HCT116 (cell line): ENCODE data around the gene ABHD2. TPM values are rescaled to one million over a fixed set of nuclear protein-coding genes. Genes with fewer than 3 reads are reported as not detected.
A peak's percentile ranks its signal among the peaks of the same experiment; 100 is the strongest.

Experiments used
- ATAC-seq: fragments of 200-7000 bp; cut with Tn5 transposase; 2 replicates; pipeline ENCODE4 v1.9.1; 2020; ENCODE audit warnings: mild to moderate bottlenecking, moderate library complexity
- BruUV-seq: library from RNA; stranded (reverse); fragments of 400-500 nt; replicated peaks from 2 replicates; lab custom pipeline; 2021; lab: Mats Ljungman, UMichigan
- CTCF ChIA-PET: fragments of 300-600 bp; sonication (Branson Sonifier 250); formaldehyde crosslinking; loops from one replicate; lab custom pipeline; 2021; ENCODE audit warnings: antibody characterized with exemption; lab: Charles Lee
- POLR2A ChIA-PET: fragments of 300-600, 350-600 bp; sonication (Branson Sonifier 250); formaldehyde crosslinking; loops from one replicate; lab custom pipeline; 2021; ENCODE audit warnings: antibody characterized with exemption; lab: Charles Lee
- RAD21 ChIA-PET, 2 experiments: fragments of 300-600 bp; sonication (Branson Sonifier 250); formaldehyde crosslinking; loops; one replicate each; lab custom pipeline; 2023; ENCODE audit warnings: low total read pairs in 2 of 2; ENCODE audit not compliant: uncharacterized antibody in 2 of 2, unreplicated experiment in 2 of 2, low non-redundant PET in 1 of 2; lab: Charles Lee
- DNase-seq: peaks from one replicate; pipeline ENCODE4 v3.0.0-alpha.2; 2010; ENCODE audit warnings: low read depth, low spot score
- H2AFZ ChIP-seq: fragments of 200-600 bp; shearing (Covaris generic), sonication (generic); 2 replicates; pipeline ENCODE4 v1.6.1; 2017; ENCODE audit warnings: low read depth, mixed run types, mixed read lengths, antibody characterized with exemption, low read length; ENCODE audit not compliant: poor library complexity, severe bottlenecking
- H3K27ac ChIP-seq: 2 replicates; pipeline ENCODE4 v1.5.1; 2012; ENCODE audit warnings: low read depth, low read length
- H3K27me3 ChIP-seq: fragments of 200-600 bp; sonication (generic); 2 replicates; pipeline ENCODE4 v1.6.1; 2016; ENCODE audit warnings: mixed run types, low read length, mixed read lengths; ENCODE audit not compliant: insufficient read depth
- H3K36me3 ChIP-seq, 2 experiments: fragments of 200-500 bp in 1 of 2; fragments of 200-600 bp in 1 of 2; sonication (Bioruptor generic) in 1 of 2; sonication (generic) in 1 of 2; 2 replicates each; pipeline versions ENCODE4 v1.5.1 to v1.6.1; 2014 to 2016; ENCODE audit warnings: low read length in 2 of 2, inconsistent platforms in 1 of 2, mixed read lengths in 1 of 2, mixed run types in 1 of 2; ENCODE audit not compliant: insufficient read depth in 2 of 2, control insufficient read depth in 1 of 2
- H3K4me1 ChIP-seq, 2 experiments: fragments of 200-600 bp in 1 of 2; sonication (generic) in 1 of 2; 2 replicates each; pipeline versions ENCODE4 v1.5.1 to v1.6.1; 2012 to 2017; ENCODE audit warnings: low read length in 2 of 2, inconsistent platforms in 1 of 2, mild to moderate bottlenecking in 1 of 2, mixed read lengths in 1 of 2, mixed run types in 1 of 2, moderate library complexity in 1 of 2; ENCODE audit not compliant: insufficient read depth in 2 of 2, control insufficient read depth in 1 of 2
- H3K4me2 ChIP-seq: fragments of 200-600 bp; sonication (generic); 2 replicates; pipeline ENCODE4 v1.6.1; 2017; ENCODE audit warnings: mixed run types, low read length, mixed read lengths
- H3K4me3 ChIP-seq, 2 experiments: fragments of 200-600 bp in 1 of 2; sonication (generic) in 1 of 2; replicated peaks in 1 of 2; 2 replicates each; pipeline ENCODE4 v1.5.1; 2011 to 2016; ENCODE audit warnings: low read length in 2 of 2, control low read depth in 1 of 2, low read depth in 1 of 2, mild to moderate bottlenecking in 1 of 2, mixed read lengths in 1 of 2, mixed run types in 1 of 2
- H3K79me2 ChIP-seq: fragments of 200-600 bp; sonication (generic); 2 replicates; pipeline ENCODE4 v1.6.1; 2017; ENCODE audit warnings: mild to moderate bottlenecking, mixed run types, low read length, moderate library complexity, mixed read lengths; ENCODE audit not compliant: insufficient read depth
- H3K9ac ChIP-seq: fragments of 200-600 bp; sonication (generic); 2 replicates; pipeline ENCODE4 v1.6.1; 2016; ENCODE audit warnings: low read length, mixed read lengths
- H3K9me2 ChIP-seq: fragments of 200-600 bp; sonication (generic), shearing (Covaris generic); 2 replicates; pipeline ENCODE4 v1.6.1; 2017; ENCODE audit warnings: mixed run types, mild to moderate bottlenecking, moderate library complexity; ENCODE audit not compliant: insufficient read depth
- H3K9me3 ChIP-seq, 2 experiments: fragments of 200-500 bp in 1 of 2; fragments of 200-600 bp in 1 of 2; sonication (Bioruptor generic) in 1 of 2; sonication (generic) in 1 of 2; 2 replicates each; pipeline ENCODE4 v1.6.1; 2014 to 2017; ENCODE audit warnings: low read length in 2 of 2, mixed read lengths in 2 of 2, inconsistent platforms in 1 of 2, low read depth in 1 of 2, mild to moderate bottlenecking in 1 of 2, mixed run types in 1 of 2, moderate library complexity in 1 of 2; ENCODE audit not compliant: control insufficient read depth in 1 of 2, insufficient read depth in 1 of 2
- H4K20me1 ChIP-seq: fragments of 200-600 bp; sonication (generic), shearing (Covaris generic); 2 replicates; pipeline ENCODE4 v1.6.1; 2017; ENCODE audit warnings: mixed run types, mild to moderate bottlenecking, moderate library complexity; ENCODE audit not compliant: insufficient read depth
- CBX3 ChIP-seq: IDR thresholded peaks from 2 replicates; pipeline ENCODE4 v1.6.1; 2012; ENCODE audit warnings: low read depth
- CEBPB ChIP-seq: IDR thresholded peaks from 2 replicates; pipeline ENCODE4 v1.6.1; 2012; ENCODE audit warnings: low read depth
- EGR1 ChIP-seq: IDR thresholded peaks from 2 replicates; pipeline ENCODE4 v1.6.1; 2012; ENCODE audit warnings: low read depth
- ELF1 ChIP-seq: IDR thresholded peaks from 2 replicates; pipeline ENCODE4 v1.6.1; 2012; ENCODE audit warnings: low read depth, borderline replicate concordance
- EZH2 ChIP-seq: fragments of 200-600 bp; sonication (generic); IDR thresholded peaks from 2 replicates; pipeline ENCODE4 v1.6.1; 2017; ENCODE audit warnings: antibody characterized with exemption, mixed run types
- EZH2phosphoT487 ChIP-seq: fragments of 200-600 bp; IDR thresholded peaks from 2 replicates; pipeline ENCODE4 v1.6.1; 2018; ENCODE audit warnings: antibody characterized with exemption, borderline replicate concordance
- FOSL1 ChIP-seq: IDR thresholded peaks from 2 replicates; pipeline ENCODE4 v1.6.1; 2012; ENCODE audit warnings: low read depth
- JUND ChIP-seq: IDR thresholded peaks from 2 replicates; pipeline ENCODE4 v1.6.1; 2012
- POLR2A ChIP-seq: IDR thresholded peaks from 2 replicates; pipeline ENCODE4 v1.7.0; 2011; ENCODE audit warnings: borderline replicate concordance; ENCODE audit not compliant: insufficient read depth, insufficient read length; ENCODE audit errors: extremely low read depth
- POLR2AphosphoS5 ChIP-seq: IDR thresholded peaks from 2 replicates; pipeline ENCODE4 v1.6.1; 2011; ENCODE audit warnings: mild to moderate bottlenecking, low read depth, low read length, moderate library complexity
- RAD21 ChIP-seq: IDR thresholded peaks from 2 replicates; pipeline ENCODE4 v1.6.1; 2012; ENCODE audit warnings: low read depth, mild to moderate bottlenecking
- SIN3A ChIP-seq: IDR thresholded peaks from 2 replicates; pipeline ENCODE4 v1.6.1; 2012; ENCODE audit warnings: low read depth
- SRF ChIP-seq: IDR thresholded peaks from 2 replicates; pipeline ENCODE4 v1.6.1; 2012; ENCODE audit warnings: low read depth
- ZFX ChIP-seq: fragments of 450-650 bp; IDR thresholded peaks from 2 replicates; pipeline ENCODE4 v1.6.1; 2017
- ZNF274 ChIP-seq: fragments of 200-500 bp; sonication (Bioruptor generic); IDR thresholded peaks from 2 replicates; pipeline ENCODE4 v1.6.1; 2014; ENCODE audit warnings: mild to moderate bottlenecking, low read depth, low read length, inconsistent platforms
- intact Hi-C: fragments of 100-400 bp; cut with micrococcal nuclease; formaldehyde crosslinking; loops from 2 replicates; pipeline ENCODE4 v1.10.0; 2022
- total RNA-seq: library from RNA; stranded (reverse); gene quantifications from one replicate; pipeline ENCODE4 v1.2.1, GENCODE V29; 2021; ENCODE audit not compliant: unreplicated experiment
- TF ChIP-seq, protein P1 (sequence below): IDR thresholded peaks from 2 replicates; pipeline ENCODE4 v1.6.1; 2012
- TF ChIP-seq, protein P2 (sequence below): IDR thresholded peaks from 2 replicates; pipeline ENCODE4 v1.6.1; 2012
- TF ChIP-seq, protein P3 (sequence below), 3 experiments: fragments of 200-600 bp in 1 of 3; sonication (generic) in 1 of 3; IDR thresholded peaks in 2 of 3; conservative IDR thresholded peaks in 1 of 3; 2 replicates each; pipeline ENCODE4 v1.5.1; 2012 to 2017; ENCODE audit warnings: low read depth in 2 of 3, low read length in 2 of 3, antibody characterized with exemption in 1 of 3, borderline replicate concordance in 1 of 3, control low read depth in 1 of 3, mild to moderate bottlenecking in 1 of 3, mixed read lengths in 1 of 3, mixed run types in 1 of 3, moderate library complexity in 1 of 3; ENCODE audit not compliant: insufficient read depth in 1 of 3

ABHD2 gene
- total RNA-seq, 1 experiment from 2014 or later = 40.8 TPM

DNA sequence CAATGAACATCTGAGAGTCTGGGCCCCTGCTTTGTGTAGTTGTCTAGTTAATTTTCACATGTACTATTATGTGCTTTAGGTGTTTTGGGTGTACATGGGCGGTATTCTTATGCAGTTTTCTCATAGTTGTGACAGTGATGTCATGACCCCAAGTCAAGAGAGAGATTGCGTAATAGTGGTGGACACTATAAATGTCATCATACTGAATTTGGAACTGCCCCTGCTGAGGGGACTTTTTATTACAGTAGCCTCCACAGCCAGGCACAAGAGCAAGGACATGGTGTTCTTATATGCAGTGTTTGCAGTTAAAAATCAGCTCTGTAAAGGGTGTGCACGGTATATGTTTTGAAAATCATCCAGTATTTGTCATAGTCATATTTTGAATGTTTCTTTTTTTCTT, 29.5 kb downstream of the ABHD2 start:
- Histone ChIP-seq H3K9me3 (no peaks in the 10 kb centered on the region), H3K79me2 (no peaks in the 10 kb centered on the region), H3K27me3 (no peaks in the 10 kb centered on the region), H3K9ac (no peak overlapping the region), H3K36me3 (no peaks in the 10 kb centered on the region), H2AFZ (no peak overlapping the region), H3K4me3 (no peak overlapping the region), H3K4me2 (no peak overlapping the region), H3K27ac (no peak overlapping the region), H3K4me1 (peaks cover 8 to 9% of the 10 kb centered on the region in 2 experiments), H4K20me1 (no peaks in the 10 kb centered on the region; the same call in 1 of the 2 replicates)
- POLR2A ChIA-PET = interaction anchor here (1.2 kb wide), 1 partner anchor 30 kb away, joined by 3 read pairs; no protein-coding TSS in a partner anchor
- DNase-seq = no peak
- RAD21 ChIA-PET = no interaction called here
- no peak for ATAC-seq
- CTCF ChIA-PET = no interaction called here
- TF ChIP-seq CBX3 (no peak), EZH2 (no peak), EZH2phosphoT487 (no peak), FOSL1 (no peak), SIN3A (no peak), CEBPB (peak; percentile 29; the same call in 1 of the 2 replicates), RAD21 (no peak)
- TF ChIP-seq, protein P1, sequence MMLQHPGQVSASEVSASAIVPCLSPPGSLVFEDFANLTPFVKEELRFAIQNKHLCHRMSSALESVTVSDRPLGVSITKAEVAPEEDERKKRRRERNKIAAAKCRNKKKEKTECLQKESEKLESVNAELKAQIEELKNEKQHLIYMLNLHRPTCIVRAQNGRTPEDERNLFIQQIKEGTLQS = no peak
- TF ChIP-seq, protein P2, sequence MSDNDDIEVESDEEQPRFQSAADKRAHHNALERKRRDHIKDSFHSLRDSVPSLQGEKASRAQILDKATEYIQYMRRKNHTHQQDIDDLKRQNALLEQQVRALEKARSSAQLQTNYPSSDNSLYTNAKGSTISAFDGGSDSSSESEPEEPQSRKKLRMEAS = no peak
- TF ChIP-seq, all 23 proteins: peak for 1
- H3K9me2 ChIP-seq = no peaks in the 10 kb centered on the region
- BruUV-seq = no TSS peak
- intact Hi-C loops = no loop called here

DNA sequence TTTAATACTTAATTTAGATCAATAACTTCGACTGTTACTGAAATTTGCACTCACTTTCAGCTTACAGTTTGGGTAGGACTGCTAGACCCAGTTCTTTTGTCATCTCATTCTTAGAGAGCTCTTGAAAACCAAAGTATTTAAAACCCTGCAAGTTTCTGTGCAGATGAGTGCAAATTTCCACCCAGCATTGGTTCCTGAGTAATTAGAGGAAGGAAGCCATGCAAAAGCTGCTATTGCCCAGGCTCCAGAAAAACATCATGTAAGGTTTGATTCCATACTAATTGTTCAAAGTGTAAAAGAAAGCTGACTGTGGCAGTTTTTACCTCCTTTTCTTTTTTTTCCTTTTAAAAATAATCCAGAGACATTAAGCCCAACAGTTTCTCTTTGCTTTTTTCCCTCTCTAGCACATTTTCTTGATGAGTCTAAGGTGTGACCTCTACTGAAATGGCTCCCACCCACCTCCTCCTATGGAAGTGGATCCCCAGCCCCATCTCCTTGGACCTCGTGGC, 30.3 kb downstream of the ABHD2 start:
- ChIA-PET CTCF (interaction anchor here (2.7 kb wide), 1 partner anchor 11 kb away, joined by 11 read pairs; no protein-coding TSS in a partner anchor), RAD21 (no interaction called here), POLR2A (interaction anchor here (0.6 kb wide), 1 partner anchor 1083 kb away, joined by 3 read pairs; no protein-coding TSS in a partner anchor)
- Histone ChIP-seq H3K9me2 (no peaks in the 10 kb centered on the region), H3K79me2 (no peaks in the 10 kb centered on the region), H3K27ac (no peak overlapping the region), H3K9ac (no peak overlapping the region), H3K27me3 (no peaks in the 10 kb centered on the region), H3K4me2 (no peak overlapping the region), H3K9me3 (no peaks in the 10 kb centered on the region), H3K36me3 (no peaks in the 10 kb centered on the region), H2AFZ (no peak overlapping the region), H3K4me3 (no peak overlapping the region), H4K20me1 (no peaks in the 10 kb centered on the region), H3K4me1 (peaks cover under 1 to 2% of the 10 kb centered on the region in 2 experiments; a peak in 3 of 4 replicates)
- no peak for DNase-seq
- BruUV-seq = no TSS peak
- intact Hi-C loops = no loop called here
- TF ChIP-seq SRF = no peak
- TF ChIP-seq POLR2AphosphoS5 = no peak
- no peak for TF ChIP-seq ELF1
- TF ChIP-seq SIN3A = no peak
- no peak for TF ChIP-seq ZNF274
- TF ChIP-seq EGR1 = no peak
- no peak for TF ChIP-seq ZFX
- TF ChIP-seq FOSL1 = no peak
- no peak for TF ChIP-seq EZH2phosphoT487
- no peak for TF ChIP-seq JUND
- TF ChIP-seq, protein P3, sequence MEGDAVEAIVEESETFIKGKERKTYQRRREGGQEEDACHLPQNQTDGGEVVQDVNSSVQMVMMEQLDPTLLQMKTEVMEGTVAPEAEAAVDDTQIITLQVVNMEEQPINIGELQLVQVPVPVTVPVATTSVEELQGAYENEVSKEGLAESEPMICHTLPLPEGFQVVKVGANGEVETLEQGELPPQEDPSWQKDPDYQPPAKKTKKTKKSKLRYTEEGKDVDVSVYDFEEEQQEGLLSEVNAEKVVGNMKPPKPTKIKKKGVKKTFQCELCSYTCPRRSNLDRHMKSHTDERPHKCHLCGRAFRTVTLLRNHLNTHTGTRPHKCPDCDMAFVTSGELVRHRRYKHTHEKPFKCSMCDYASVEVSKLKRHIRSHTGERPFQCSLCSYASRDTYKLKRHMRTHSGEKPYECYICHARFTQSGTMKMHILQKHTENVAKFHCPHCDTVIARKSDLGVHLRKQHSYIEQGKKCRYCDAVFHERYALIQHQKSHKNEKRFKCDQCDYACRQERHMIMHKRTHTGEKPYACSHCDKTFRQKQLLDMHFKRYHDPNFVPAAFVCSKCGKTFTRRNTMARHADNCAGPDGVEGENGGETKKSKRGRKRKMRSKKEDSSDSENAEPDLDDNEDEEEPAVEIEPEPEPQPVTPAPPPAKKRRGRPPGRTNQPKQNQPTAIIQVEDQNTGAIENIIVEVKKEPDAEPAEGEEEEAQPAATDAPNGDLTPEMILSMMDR (IDR thresholded peaks at IDR 0.05 in 2 of 3, conservative IDR thresholded peaks at IDR 0.05 in 1 of 3; ENCODE audit: borderline replicate concordance in 1 of 3, insufficient read depth in 1 of 3, low read depth in 2 of 3, low read length in 2 of 3) = no peak
- TF ChIP-seq POLR2A = no peak
- ATAC-seq = no peak
